MCF 10A (cell line): ENCODE data around the gene ZNF331. TPM values are rescaled to one million over a fixed set of nuclear protein-coding genes. Genes with fewer than 3 reads are reported as not detected.
A peak's percentile ranks its signal among the peaks of the same experiment; 100 is the strongest.

Experiments
- BruUV-seq: library from RNA; stranded (reverse); fragments of 400-500 nt; replicated peaks from 2 replicates; lab custom pipeline; 2021; lab: Mats Ljungman, UMichigan
- CTCF ChIA-PET: fragments of 300-600 bp; sonication (Branson Sonifier 250); formaldehyde crosslinking; extraction: SDS; loops from one replicate; lab custom pipeline; 2021; ENCODE audit warnings: antibody characterized with exemption, inconsistent platforms; lab: Yijun Ruan, JAX
- POLR2A ChIA-PET: fragments of 300-600, 350-650 bp; sonication (Branson Sonifier 250); formaldehyde crosslinking; extraction: SDS; loops from one replicate; lab custom pipeline; 2020; ENCODE audit warnings: antibody characterized with exemption, inconsistent platforms; lab: Yijun Ruan, JAX
- DNase-seq: peaks from one replicate; pipeline ENCODE4 v3.0.0-alpha.2; 2018; ENCODE audit not compliant: unreplicated experiment
- H3K27ac Mint-ChIP-seq: one replicate; pipeline ENCODE4 v1.8.0; 2022; ENCODE audit warnings: mild to moderate bottlenecking, low read depth, mixed read lengths; ENCODE audit not compliant: unreplicated experiment
- H3K27me3 Mint-ChIP-seq: one replicate; pipeline ENCODE4 v1.8.0; 2022; ENCODE audit warnings: mixed read lengths; ENCODE audit not compliant: insufficient read depth, unreplicated experiment
- H3K36me3 Mint-ChIP-seq: one replicate; pipeline ENCODE4 v1.8.0; 2022; ENCODE audit warnings: mild to moderate bottlenecking, moderate library complexity, mixed read lengths; ENCODE audit not compliant: insufficient read depth, unreplicated experiment
- H3K4me1 Mint-ChIP-seq: one replicate; pipeline ENCODE4 v1.8.0; 2022; ENCODE audit warnings: mixed read lengths; ENCODE audit not compliant: insufficient read depth, unreplicated experiment
- H3K4me3 Mint-ChIP-seq: one replicate; pipeline ENCODE4 v1.8.0; 2022; ENCODE audit warnings: mild to moderate bottlenecking, moderate library complexity, mixed read lengths; ENCODE audit not compliant: unreplicated experiment
- H3K9me3 Mint-ChIP-seq: one replicate; pipeline ENCODE4 v1.8.0; 2022; ENCODE audit warnings: mixed read lengths; ENCODE audit not compliant: unreplicated experiment
- intact Hi-C: fragments of 100-400 bp; cut with micrococcal nuclease; formaldehyde crosslinking; loops from 2 replicates; pipeline ENCODE4 v1.14.1; 2022
- total RNA-seq: library from RNA; stranded (reverse); gene quantifications from 2 replicates; pipeline ENCODE4 v1.2.3, GENCODE V29; 2022
- TF ChIP-seq, protein P1 (sequence below): fragments of 200-600 bp; IDR thresholded peaks from one replicate; pipeline ENCODE4 v1.8.0; 2022; ENCODE audit warnings: antibody characterized with exemption, mild to moderate bottlenecking; ENCODE audit not compliant: unreplicated experiment

Gene ZNF331
- total RNA-seq, 1 experiment from 2014 or later: 7.7 TPM

DNA sequence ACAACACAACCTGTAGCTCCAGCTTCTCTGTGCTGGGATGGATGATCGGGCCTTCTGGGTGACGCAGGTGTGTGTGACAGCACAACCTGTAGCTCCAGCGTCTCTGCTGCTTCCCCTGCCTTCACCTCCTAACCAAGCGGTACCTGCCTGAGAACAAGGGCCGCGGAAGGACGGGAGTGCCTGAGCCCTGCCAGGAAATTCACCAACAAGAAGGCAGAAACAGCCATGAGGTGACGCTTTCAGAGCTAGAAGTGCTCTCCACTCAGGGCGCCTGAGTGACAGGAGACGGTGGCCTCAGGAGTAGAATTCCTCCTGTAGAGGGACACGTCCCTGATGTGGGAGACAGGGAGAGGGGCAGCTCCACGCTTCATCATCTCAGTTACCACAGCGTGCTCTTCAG lies 17.4 kb downstream of the ZNF331 start:
- H3K36me3 Mint-ChIP-seq: peaks cover 19% of the 10 kb centered on the region
- H3K27ac Mint-ChIP-seq: peak overlapping the region; percentile 91
- peak overlapping the region; percentile 91 for H3K4me3 Mint-ChIP-seq
- TF ChIP-seq, protein P1, sequence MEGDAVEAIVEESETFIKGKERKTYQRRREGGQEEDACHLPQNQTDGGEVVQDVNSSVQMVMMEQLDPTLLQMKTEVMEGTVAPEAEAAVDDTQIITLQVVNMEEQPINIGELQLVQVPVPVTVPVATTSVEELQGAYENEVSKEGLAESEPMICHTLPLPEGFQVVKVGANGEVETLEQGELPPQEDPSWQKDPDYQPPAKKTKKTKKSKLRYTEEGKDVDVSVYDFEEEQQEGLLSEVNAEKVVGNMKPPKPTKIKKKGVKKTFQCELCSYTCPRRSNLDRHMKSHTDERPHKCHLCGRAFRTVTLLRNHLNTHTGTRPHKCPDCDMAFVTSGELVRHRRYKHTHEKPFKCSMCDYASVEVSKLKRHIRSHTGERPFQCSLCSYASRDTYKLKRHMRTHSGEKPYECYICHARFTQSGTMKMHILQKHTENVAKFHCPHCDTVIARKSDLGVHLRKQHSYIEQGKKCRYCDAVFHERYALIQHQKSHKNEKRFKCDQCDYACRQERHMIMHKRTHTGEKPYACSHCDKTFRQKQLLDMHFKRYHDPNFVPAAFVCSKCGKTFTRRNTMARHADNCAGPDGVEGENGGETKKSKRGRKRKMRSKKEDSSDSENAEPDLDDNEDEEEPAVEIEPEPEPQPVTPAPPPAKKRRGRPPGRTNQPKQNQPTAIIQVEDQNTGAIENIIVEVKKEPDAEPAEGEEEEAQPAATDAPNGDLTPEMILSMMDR: no peak
- H3K27me3 Mint-ChIP-seq: no peaks in the 10 kb centered on the region
- CTCF ChIA-PET: no interaction called here
- peaks cover 3% of the 10 kb centered on the region for H3K9me3 Mint-ChIP-seq
- no peak for DNase-seq
- BruUV-seq: no TSS peak
- intact Hi-C loops: no loop called here
- H3K4me1 Mint-ChIP-seq: no peaks in the 10 kb centered on the region
- POLR2A ChIA-PET: interaction anchor here (0.6 to 1.0 kb wide), 4 partner anchors 18 to 557 kb away, joined by 3 to 7 read pairs (median 4); partner anchors contain the start of gene ZNF331

GRCh38 chr19:53571339-53571738 lies 33.4 kb downstream of the ZNF331 start:
- peaks cover 14% of the 10 kb centered on the region for H3K9me3 Mint-ChIP-seq
- no peaks in the 10 kb centered on the region for H3K27me3 Mint-ChIP-seq
- no TSS peak for BruUV-seq
- intact Hi-C loops: no loop called here
- H3K27ac Mint-ChIP-seq: no peak overlapping the region
- TF ChIP-seq, protein P1: no peak
- no peak overlapping the region for H3K4me3 Mint-ChIP-seq
- ChIA-PET CTCF (no interaction called here), POLR2A (no interaction called here)
- no peak for DNase-seq
- no peaks in the 10 kb centered on the region for H3K4me1 Mint-ChIP-seq
- peaks cover 75% of the 10 kb centered on the region for H3K36me3 Mint-ChIP-seq

DNA sequence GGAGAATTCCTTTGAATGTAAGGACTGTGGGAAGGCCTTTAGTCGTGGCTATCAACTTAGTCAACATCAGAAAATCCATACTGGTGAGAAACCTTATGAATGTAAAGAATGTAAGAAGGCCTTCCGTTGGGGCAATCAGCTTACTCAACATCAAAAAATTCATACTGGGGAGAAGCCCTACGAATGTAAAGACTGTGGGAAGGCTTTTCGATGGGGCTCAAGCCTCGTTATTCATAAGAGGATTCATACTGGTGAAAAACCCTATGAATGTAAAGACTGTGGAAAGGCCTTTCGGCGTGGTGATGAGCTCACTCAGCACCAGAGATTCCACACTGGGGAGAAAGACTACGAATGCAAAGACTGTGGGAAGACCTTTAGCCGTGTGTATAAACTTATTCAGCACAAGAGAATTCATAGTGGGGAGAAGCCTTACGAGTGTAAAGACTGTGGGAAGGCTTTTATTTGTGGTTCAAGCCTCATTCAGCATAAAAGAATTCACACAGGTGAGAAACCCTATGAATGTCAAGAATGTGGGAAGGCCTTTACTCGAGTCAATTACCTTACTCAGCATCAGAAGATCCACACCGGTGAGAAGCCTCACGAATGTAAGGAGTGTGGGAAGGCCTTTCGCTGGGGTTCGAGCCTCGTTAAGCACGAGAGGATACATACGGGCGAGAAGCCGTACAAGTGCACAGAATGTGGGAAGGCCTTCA lies 39.2 kb downstream of the ZNF331 start:
- BruUV-seq: no TSS peak
- ChIA-PET CTCF (no interaction called here), POLR2A (no interaction called here)
- Mint-ChIP-seq H3K27ac (no peak overlapping the region), H3K4me1 (no peaks in the 10 kb centered on the region), H3K36me3 (peaks cover 69% of the 10 kb centered on the region), H3K9me3 (peaks cover 20% of the 10 kb centered on the region), H3K4me3 (no peak overlapping the region), H3K27me3 (no peaks in the 10 kb centered on the region)
- intact Hi-C loops: no loop called here
- no peak for DNase-seq
- TF ChIP-seq, protein P1: no peak

DNA sequence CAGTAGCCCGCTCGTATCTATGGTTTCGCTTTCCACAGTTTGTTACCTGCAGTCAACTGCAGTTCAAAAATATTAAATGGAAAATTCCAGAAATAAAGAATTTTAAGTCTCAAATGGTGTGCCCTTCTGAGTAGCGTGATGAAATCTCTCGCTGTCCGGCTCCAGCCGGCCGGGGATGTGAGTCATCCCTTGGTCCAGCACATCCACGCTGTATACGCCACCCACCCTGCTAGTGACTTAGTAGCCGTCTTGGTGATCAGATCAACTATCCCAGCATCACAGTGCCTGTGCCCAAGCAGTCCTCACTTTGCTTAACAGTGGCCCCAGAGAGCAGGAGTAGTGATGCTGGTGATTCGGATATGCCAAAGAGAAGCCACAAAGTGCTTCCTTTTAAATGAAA lies 40.0 kb downstream of the ZNF331 start:
- Mint-ChIP-seq H3K4me3 (no peak overlapping the region), H3K36me3 (peaks cover 67% of the 10 kb centered on the region), H3K4me1 (no peaks in the 10 kb centered on the region), H3K27me3 (no peaks in the 10 kb centered on the region), H3K27ac (no peak overlapping the region), H3K9me3 (peaks cover 22% of the 10 kb centered on the region)
- POLR2A ChIA-PET: no interaction called here
- BruUV-seq: no TSS peak
- DNase-seq: no peak
- CTCF ChIA-PET: no interaction called here
- intact Hi-C loops: no loop called here
- TF ChIP-seq, protein P1: no peak
